ENCODE data around the gene MICU2. TPM values are rescaled to one million over a fixed set of nuclear protein-coding genes. Genes with fewer than 3 reads are reported as not detected.

The MICU2 gene
- total RNA-seq, 4 donors from 2014 or later, result 83.3 to 130 (median 97.0) TPM

GRCh38 chr13:21637296-21637695, 33.3 kb upstream of the MICU2 start:
- no peak overlapping the region for H3K27ac ChIP-seq
- H3K9me3 ChIP-seq, result no peaks in the 10 kb centered on the region
- peaks cover 8% of the 10 kb centered on the region for H3K4me1 ChIP-seq
- no peak for TF ChIP-seq POLR2AphosphoS5 (IDR thresholded peaks at IDR 0.05)
- TF ChIP-seq, protein P1, sequence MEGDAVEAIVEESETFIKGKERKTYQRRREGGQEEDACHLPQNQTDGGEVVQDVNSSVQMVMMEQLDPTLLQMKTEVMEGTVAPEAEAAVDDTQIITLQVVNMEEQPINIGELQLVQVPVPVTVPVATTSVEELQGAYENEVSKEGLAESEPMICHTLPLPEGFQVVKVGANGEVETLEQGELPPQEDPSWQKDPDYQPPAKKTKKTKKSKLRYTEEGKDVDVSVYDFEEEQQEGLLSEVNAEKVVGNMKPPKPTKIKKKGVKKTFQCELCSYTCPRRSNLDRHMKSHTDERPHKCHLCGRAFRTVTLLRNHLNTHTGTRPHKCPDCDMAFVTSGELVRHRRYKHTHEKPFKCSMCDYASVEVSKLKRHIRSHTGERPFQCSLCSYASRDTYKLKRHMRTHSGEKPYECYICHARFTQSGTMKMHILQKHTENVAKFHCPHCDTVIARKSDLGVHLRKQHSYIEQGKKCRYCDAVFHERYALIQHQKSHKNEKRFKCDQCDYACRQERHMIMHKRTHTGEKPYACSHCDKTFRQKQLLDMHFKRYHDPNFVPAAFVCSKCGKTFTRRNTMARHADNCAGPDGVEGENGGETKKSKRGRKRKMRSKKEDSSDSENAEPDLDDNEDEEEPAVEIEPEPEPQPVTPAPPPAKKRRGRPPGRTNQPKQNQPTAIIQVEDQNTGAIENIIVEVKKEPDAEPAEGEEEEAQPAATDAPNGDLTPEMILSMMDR (IDR thresholded peaks at IDR 0.05), result no peak
- TF ChIP-seq EP300 (IDR thresholded peaks at IDR 0.05), result no peak
- no peak for TF ChIP-seq POLR2A (IDR thresholded peaks at IDR 0.05)
- DNase-seq (ENCODE audit: low spot score in 2 of 2), result no peak
- H3K27me3 ChIP-seq, result peaks cover 7% of the 10 kb centered on the region
- no peak overlapping the region for H3K4me3 ChIP-seq
- 48% methylated on average over 13 of the region's 13 CpGs for WGBS
- H3K36me3 ChIP-seq, result no peaks in the 10 kb centered on the region

GRCh38 chr13:21636656-21637055, 32.7 kb upstream of the MICU2 start:
- DNase-seq (ENCODE audit: low spot score in 2 of 2), result no peak
- WGBS, result 86% methylated on average over 3 of the region's 3 CpGs
- TF ChIP-seq POLR2A (IDR thresholded peaks at IDR 0.05) (no peak), EP300 (IDR thresholded peaks at IDR 0.05) (no peak), POLR2AphosphoS5 (IDR thresholded peaks at IDR 0.05) (no peak)
- TF ChIP-seq, protein P1 (IDR thresholded peaks at IDR 0.05), result no peak
- H3K4me1 ChIP-seq, result peaks cover 8% of the 10 kb centered on the region
- no peak overlapping the region for H3K27ac ChIP-seq
- H3K4me3 ChIP-seq, result no peak overlapping the region
- no peaks in the 10 kb centered on the region for H3K9me3 ChIP-seq
- no peaks in the 10 kb centered on the region for H3K36me3 ChIP-seq
- peaks cover 7% of the 10 kb centered on the region for H3K27me3 ChIP-seq

GRCh38 chr13:21632196-21632595, 28.2 kb upstream of the MICU2 start:
- Histone ChIP-seq H3K4me1 (no peaks in the 10 kb centered on the region), H3K9me3 (no peaks in the 10 kb centered on the region), H3K27ac (no peak overlapping the region), H3K4me3 (no peak overlapping the region), H3K27me3 (peaks cover 4% of the 10 kb centered on the region), H3K36me3 (no peaks in the 10 kb centered on the region)
- no peak for TF ChIP-seq POLR2A (IDR thresholded peaks at IDR 0.05)
- TF ChIP-seq, protein P1 (IDR thresholded peaks at IDR 0.05), result no peak
- TF ChIP-seq EP300 (IDR thresholded peaks at IDR 0.05), result no peak
- TF ChIP-seq POLR2AphosphoS5 (IDR thresholded peaks at IDR 0.05), result no peak
- DNase-seq (ENCODE audit: low spot score in 2 of 2), result no peak

DNA sequence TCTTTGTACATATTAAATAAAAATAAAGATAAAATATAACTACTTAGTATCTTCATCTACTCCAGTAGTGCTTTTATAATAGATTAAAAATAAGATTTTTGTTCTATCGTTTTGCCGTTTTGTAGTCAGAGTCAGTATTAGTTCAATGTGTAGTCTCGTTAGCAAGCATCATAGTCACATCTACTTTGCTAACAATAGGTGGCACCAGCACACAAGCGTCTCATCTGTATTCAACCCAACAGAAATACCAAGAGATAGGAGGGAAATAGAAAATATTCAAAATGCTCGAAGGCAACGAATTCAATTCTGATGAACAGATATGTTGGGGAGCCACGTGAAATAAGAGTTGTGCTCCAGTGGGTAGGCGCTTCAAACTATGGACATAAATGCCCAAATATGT, 21.4 kb upstream of the MICU2 start:
- Histone ChIP-seq H3K9me3 (no peaks in the 10 kb centered on the region), H3K4me3 (no peak overlapping the region), H3K4me1 (no peaks in the 10 kb centered on the region), H3K27me3 (no peaks in the 10 kb centered on the region), H3K36me3 (no peaks in the 10 kb centered on the region), H3K27ac (no peak overlapping the region)
- DNase-seq (ENCODE audit: low spot score in 2 of 2), result no peak
- TF ChIP-seq POLR2A (IDR thresholded peaks at IDR 0.05) (no peak), EP300 (IDR thresholded peaks at IDR 0.05) (no peak), POLR2AphosphoS5 (IDR thresholded peaks at IDR 0.05) (no peak)
- TF ChIP-seq, protein P1 (IDR thresholded peaks at IDR 0.05), result no peak
- 47% methylated on average over 8 of the region's 8 CpGs for WGBS

DNA sequence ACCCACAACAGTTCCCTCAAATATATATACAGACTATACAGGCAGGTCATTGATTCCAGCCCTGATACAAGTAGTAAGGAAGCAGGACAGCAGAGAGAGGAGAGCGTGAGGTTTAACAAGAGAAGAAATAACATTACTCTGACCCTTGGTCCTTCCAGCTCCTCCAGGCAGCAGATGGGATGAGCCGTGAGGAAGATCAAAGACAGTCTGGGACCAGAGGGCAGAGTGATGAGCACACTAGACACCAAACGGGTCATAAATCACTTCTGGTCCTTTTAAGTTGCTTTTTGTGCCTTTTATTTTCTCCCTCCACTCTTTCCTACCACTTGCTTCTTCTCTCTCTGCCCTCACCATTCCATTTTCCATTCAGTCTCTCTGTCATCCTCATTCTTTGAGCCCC, 16.9 kb upstream of the MICU2 start:
- 47% methylated on average over 3 of the region's 3 CpGs for WGBS
- no peak for DNase-seq (ENCODE audit: low spot score in 2 of 2)

More for the DNA sequence above, 16.9 kb upstream of the MICU2 start:
- no peaks in the 10 kb centered on the region for H3K36me3 ChIP-seq
- H3K4me1 ChIP-seq, result no peaks in the 10 kb centered on the region
- peaks cover 10% of the 10 kb centered on the region for H3K27me3 ChIP-seq
- no peak overlapping the region for H3K4me3 ChIP-seq
- TF ChIP-seq, protein P1 (IDR thresholded peaks at IDR 0.05), result no peak
- no peak for TF ChIP-seq POLR2A (IDR thresholded peaks at IDR 0.05)
- H3K9me3 ChIP-seq, result no peaks in the 10 kb centered on the region
- H3K27ac ChIP-seq, result no peak overlapping the region

All from suprapubic skin (tissue), 4 donors.